ENCODE results near the gene TAX1BP3.

Gene TAX1BP3

GRCh38 chr17:3681565-3681964 is 13.2 kb upstream of the TAX1BP3 start:
- in situ Hi-C loops (cut with HindIII; ENCODE audit: low sequenced_read_pairs) = no loop called here
- no peak for TF ChIP-seq CTCF (IDR thresholded peaks at IDR 0.05; ENCODE audit: low read depth, low read length, missing control alignments)
- no peak overlapping the region for H3K4me3 ChIP-seq (ENCODE audit: low read depth, low read length)
- DNase-seq (ENCODE audit: low read depth) = no peak

DNA sequence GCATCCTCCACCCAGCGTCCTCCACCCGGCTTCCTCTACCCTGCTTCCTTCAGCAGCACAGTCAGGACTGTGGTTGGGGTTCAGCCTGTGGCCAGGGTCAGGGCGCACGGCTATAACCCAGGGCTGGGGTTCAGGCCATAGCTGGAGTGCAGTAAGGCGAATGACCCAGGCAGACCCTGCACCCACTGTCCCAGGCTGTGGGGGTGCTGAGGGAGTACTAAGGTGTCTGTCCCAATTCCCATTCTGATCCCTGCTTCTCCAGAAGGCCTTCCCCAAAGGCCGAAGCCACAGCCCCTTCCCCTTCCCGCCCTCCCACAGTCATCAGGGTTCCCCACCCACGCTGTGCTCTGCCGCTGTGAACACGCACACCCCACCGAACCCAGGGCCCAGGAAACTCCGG is 12.7 kb upstream of the TAX1BP3 start:
- in situ Hi-C loops (cut with HindIII; ENCODE audit: low sequenced_read_pairs) = no loop called here
- no peak for DNase-seq (ENCODE audit: low read depth)
- H3K4me3 ChIP-seq (ENCODE audit: low read depth, low read length) = no peak overlapping the region
- no peak for TF ChIP-seq CTCF (IDR thresholded peaks at IDR 0.05; ENCODE audit: low read depth, low read length, missing control alignments)

DNA sequence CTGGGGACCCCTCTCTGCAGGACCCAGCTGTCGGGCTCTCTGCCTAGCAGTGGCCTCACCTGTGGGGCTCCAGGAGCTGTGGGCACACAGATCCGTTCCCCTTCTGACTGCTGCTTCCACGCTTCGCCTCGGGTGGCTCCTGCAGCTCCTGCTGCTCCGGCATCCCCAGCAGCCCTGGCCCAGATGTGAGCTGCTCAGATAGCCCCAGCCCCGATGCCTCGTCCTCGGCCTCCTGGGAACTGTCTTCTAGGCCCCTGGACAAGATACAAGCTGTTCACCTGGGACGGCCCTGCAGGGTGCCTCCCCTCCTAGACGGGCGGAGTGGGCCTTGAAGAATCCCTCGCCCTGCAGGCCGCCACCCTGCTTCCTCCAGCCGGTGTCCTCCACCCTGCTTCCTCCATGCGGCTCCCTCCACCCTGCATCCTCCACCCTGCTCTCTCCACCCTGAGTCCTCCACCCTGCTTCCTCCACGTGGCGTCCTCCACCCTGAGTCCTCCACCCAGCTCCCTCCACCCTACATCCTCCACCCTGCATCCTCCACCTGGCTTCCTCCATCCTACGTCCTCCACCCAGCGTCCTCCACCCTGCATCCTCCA is 11.3 kb upstream of the TAX1BP3 start:
- no peak for TF ChIP-seq CTCF (IDR thresholded peaks at IDR 0.05; ENCODE audit: low read depth, low read length, missing control alignments)
- in situ Hi-C loops (cut with HindIII; ENCODE audit: low sequenced_read_pairs) = no loop called here
- H3K4me3 ChIP-seq (ENCODE audit: low read depth, low read length) = no peak overlapping the region
- DNase-seq (ENCODE audit: low read depth) = no peak

GRCh38 chr17:3678821-3679530 is 10.6 kb upstream of the TAX1BP3 start:
- no peak for TF ChIP-seq CTCF (IDR thresholded peaks at IDR 0.05; ENCODE audit: low read depth, low read length, missing control alignments)
- no peak overlapping the region for H3K4me3 ChIP-seq (ENCODE audit: low read depth, low read length)
- no peak for DNase-seq (ENCODE audit: low read depth)
- in situ Hi-C loops (cut with HindIII; ENCODE audit: low sequenced_read_pairs) = no loop called here

- H3K4me3 ChIP-seq (ENCODE audit: low read depth, low read length) = no peak overlapping the region
- in situ Hi-C loops (cut with HindIII; ENCODE audit: low sequenced_read_pairs) = no loop called here
- no peak for DNase-seq (ENCODE audit: low read depth)
- no peak for TF ChIP-seq CTCF (IDR thresholded peaks at IDR 0.05; ENCODE audit: low read depth, low read length, missing control alignments)
Observed at GRCh38 chr17:3678095-3678820, 9.9 kb upstream of the TAX1BP3 start.

GRCh38 chr17:3675886-3676285 is 7.5 kb upstream of the TAX1BP3 start:
- H3K4me3 ChIP-seq (ENCODE audit: low read depth, low read length) = no peak overlapping the region
- no peak for TF ChIP-seq CTCF (IDR thresholded peaks at IDR 0.05; ENCODE audit: low read depth, low read length, missing control alignments)
- in situ Hi-C loops (cut with HindIII; ENCODE audit: low sequenced_read_pairs) = no loop called here
- DNase-seq (ENCODE audit: low read depth) = no peak
